ENCODE measurements around the gene DAB1.

DNA sequence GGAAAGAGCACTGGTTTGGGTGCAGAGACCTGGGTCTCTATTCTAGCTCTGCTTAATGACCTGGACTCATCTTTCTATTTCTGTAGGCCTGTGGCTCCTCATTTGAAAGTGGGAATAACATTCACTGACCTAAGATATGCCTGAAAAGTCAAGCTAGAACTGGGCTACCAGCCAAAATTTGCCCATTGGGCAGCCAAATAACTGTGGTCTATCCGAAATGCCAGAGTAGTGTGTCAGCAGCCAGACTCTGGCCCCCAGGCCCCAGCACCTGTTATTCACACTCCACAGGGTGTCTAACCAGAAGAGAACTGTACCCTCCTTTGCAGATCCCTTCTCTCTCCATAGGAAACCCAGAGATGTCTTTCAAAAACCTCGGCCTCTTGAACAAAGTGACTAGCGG, 12.6 kb downstream of the DAB1 start:
- TF ChIP-seq, protein P1, sequence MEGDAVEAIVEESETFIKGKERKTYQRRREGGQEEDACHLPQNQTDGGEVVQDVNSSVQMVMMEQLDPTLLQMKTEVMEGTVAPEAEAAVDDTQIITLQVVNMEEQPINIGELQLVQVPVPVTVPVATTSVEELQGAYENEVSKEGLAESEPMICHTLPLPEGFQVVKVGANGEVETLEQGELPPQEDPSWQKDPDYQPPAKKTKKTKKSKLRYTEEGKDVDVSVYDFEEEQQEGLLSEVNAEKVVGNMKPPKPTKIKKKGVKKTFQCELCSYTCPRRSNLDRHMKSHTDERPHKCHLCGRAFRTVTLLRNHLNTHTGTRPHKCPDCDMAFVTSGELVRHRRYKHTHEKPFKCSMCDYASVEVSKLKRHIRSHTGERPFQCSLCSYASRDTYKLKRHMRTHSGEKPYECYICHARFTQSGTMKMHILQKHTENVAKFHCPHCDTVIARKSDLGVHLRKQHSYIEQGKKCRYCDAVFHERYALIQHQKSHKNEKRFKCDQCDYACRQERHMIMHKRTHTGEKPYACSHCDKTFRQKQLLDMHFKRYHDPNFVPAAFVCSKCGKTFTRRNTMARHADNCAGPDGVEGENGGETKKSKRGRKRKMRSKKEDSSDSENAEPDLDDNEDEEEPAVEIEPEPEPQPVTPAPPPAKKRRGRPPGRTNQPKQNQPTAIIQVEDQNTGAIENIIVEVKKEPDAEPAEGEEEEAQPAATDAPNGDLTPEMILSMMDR (IDR thresholded peaks at IDR 0.05): no peak
- TF ChIP-seq POLR2A (IDR thresholded peaks at IDR 0.05): no peak

All from sigmoid colon (tissue), 3 donors.